KG1 (cell line): ENCODE results near the gene TBC1D21.
A peak's percentile ranks its signal among the peaks of the same experiment; 100 is the strongest.

ENCODE experiments used
- DNase-seq: peaks from one replicate; lab custom pipeline; 2025; lab: John Stamatoyannopoulos, UW

Gene TBC1D21

DNA sequence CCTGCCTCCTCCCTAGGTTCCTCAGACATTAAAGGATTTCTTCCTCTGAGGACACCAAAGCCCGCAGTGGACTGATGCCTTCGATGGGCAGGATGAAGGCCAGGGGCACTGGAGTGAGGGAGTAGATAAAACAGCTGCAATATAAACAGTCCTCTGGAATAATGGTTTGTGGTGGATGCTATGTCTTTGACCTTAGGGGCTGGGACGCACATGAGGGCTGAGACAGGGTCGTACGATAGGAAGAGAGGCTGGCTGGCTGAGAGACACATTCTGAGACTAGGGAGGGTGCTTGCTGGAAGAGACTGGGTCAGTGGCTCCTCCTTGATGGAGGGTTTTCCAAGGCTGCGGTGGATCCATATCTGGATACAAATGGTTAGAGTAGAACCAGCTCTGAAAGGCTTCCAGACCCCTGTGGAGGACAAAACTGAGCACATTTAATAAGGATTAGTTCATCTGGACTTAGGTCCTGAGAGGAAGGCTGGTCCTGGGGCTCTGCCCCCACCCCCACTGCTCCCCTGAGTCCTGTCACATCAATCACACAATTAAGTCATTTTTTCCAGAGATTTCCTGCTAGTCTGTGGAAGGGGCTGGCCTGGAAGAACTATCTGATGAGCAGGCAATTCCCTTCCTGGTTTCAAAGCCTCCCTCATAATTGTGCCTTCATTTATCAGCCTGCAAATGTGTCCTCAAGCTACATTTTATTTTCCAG, 15.8 kb downstream of the TBC1D21 start:
- no peak for DNase-seq

DNA sequence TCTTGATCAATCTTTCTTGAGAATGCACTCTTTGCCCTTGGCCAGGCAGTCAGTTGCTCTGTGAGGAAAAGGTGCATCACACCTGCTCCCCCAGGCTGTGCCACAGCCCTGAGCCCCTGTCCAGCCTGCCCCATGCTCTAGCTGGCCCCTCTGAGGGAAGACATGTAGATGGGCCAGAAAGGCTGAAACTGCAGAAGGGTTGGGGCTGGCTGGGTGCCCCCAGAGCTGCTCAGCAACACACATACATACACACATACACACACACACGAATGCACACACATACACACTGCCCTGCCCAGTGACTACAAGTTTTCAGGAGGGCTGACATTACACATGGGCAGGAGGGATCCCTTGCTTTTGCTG, 16.4 kb downstream of the TBC1D21 start:
- DNase-seq: no peak

DNA sequence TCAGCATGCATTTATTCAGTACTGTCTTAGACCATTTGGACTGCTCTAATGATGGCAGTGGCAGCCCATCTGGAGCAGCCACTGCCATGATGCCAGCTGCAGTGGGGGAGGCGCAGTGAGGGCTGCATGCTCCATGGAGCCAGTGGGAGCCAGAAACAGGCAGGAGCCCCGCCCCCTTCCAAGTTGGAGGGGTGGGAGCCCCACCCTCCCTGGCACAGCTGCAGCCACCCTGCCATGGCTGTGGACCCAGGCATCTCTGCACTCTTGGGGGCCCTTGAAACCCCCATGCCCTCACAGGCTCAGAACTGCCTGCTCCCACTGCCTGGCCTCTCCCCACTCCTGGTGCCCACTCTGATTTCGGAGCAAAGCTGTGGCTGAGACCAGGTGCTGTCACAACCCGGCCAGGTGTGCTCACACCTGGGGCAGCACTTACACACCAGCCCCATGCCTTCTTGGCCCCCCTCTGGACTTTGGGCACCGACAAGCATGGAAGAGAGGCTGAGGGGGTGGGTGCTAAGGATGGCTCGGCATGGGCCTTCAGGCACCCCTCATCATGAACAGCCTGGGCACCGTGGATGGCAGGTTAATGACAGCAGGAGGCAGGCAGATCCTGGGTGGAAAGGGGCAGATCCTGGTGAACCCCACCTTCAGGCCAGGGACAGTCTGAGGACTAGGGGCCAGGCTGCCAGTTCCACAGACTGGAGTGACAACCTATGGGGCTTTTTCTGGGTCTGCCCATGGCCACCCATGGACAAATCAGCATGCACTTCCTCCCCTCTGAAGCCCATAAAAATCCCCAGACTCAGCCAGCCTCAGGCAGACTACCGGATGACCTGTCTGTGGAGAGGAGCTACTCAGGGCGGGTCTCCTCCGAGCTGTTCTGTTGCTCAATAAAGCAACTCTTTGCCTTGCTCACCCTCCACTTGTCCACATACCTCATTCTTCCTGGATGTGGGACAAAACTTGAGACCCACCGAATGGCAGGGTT, 18.3 kb downstream of the TBC1D21 start:
- no peak for DNase-seq

DNA sequence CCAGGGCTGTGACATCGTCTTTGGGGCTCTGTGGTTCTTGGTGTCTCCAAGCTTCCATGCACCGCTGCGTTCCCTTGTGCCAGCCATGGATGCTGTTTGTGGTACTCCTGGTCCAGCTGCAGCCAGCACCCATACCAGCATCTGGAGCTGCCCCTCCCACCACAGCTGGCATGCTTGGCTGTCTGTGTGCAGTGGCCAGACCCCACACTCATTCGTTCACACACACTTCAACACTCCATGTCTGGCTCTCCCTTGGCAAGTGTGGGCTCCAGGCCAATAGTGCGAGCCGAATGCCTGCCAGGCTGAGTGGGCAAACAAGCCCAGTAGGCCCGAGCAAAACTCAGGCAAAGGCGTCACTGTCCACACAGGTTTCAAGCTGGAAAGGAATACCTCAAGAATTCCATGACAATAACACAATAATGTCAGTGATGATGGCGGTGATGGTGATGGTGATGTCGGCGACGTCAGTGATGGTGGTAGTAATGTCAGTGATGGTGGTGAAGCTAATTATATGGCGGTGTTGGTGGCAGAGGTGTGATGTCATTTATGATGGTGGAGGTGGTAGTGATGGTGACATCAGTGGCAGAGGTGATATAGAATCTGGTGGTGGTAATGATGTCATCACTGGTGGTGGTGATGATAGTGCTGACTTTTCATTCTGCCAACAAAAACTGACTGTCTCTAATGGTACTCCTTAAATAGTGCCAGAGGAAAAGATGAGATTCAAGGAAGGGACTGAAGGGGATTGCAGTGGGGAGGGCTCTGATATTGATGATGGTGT, 19.3 kb downstream of the TBC1D21 start:
- DNase-seq: no peak

DNA sequence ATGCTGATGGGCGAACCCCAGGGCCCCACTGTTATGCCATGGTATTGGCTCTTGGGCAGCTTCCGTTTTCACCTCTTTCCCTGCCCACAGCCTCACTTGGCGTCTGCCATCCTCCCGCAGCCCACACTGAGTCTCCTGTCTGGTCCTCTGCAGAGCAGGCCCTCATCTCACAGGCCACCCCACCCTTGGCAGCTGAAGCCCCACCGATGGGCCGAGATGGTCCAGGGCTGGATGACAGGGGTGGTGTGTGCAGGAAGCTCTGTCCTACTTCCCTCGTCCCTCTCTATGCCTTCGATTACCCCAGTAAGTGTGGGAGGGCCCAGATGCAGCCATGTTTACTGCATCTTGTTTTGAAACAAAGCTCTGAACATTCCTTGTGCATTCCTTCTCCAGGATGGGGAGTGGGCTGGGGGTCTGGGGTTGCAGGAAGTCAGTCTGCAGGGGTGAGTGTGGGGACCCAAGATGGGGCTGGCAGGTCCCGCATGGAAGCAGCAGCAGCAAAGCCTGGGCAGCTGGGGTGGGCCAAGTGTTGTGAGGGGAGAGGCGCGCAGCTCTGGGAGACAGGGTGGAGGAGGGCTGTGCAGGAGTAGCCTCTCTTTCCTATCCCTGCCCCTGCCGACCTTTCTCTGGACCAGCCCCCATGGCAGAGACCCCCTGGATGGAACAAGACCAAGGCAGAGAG, 20.9 kb downstream of the TBC1D21 start:
- DNase-seq: no peak

DNA sequence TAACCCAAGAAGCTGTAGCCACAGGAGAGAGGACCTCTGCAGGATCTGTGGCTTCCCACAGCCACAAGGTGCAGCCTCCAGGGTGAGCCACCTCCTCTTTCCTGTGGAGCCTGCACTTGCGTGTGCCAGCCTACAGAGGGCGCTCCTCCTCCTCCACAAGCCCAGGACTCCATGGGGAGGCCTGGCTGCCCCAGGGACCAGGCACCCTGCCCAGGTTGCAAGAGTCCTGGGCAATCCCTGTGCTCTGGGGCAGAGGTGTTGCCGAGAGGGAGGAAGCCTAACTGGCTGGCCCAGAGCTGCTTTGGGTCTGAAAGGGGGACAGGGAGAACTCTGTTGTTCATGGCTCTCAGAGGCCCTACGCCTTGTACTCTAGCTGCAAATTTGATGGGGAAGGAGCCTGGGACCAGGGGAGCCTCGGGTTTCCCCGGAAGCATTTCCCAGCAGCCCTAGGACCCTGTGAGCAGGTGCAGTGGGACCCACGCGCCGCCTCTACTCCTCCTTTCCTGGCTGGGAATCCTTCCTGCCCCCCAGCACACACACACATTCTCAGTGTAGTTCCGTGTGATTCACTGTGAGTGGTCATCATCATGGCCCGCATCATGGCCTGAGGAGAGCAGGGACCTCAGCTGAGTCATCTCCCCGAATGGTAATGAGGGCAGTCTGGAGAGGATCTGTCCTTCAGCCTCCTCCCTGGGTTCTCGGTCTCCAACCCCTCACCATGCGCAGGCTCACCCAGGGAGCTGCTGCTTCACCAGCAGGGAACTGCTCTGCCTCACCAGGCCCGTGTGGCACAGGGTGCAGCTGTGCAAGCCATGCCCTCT, 24.3 kb downstream of the TBC1D21 start:
- DNase-seq: no peak

DNA sequence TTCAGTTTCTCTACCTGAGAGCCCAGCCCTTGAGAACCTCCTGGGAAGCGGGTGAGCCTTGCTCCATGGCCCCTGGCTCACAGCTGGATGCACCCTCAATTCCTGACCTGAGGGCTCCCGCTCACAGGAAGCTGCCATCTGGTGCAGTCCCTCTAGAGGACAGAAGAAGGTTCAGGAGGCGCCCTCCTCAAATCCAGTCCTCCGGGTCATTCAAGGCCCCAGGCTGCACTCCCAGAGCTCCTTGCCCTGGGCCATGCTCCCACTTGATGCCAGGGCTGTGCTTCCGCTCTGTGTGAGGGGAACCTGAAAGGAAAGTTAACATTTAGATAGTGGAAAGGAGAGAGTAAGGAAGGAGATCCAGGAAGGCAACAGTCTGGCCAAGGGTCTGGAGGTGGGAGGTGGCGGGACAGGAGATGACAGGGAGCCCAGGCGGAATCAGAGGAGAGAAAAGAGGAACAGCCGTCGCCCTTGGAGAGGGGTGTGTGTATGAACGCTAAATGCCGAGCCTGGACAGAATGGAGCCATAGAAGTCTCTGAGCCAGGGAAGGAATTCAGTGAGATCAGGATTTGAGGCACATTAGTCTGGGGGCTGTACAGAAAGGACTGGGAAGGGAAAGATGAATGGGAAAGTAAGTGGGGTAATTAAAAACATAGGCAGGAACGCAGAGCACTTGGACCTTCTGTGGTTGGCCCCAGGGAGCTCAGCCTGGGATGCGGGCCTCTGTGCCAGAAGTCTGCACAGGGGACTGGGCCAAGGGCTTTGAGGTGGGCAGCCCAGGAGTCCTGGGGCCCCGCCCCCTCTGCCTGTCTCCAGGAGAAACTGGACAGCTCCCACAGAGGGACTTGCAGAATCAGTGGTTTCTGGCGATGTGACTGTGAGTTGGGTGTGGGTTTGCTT, 26.1 kb downstream of the TBC1D21 start:
- no peak for DNase-seq

DNA sequence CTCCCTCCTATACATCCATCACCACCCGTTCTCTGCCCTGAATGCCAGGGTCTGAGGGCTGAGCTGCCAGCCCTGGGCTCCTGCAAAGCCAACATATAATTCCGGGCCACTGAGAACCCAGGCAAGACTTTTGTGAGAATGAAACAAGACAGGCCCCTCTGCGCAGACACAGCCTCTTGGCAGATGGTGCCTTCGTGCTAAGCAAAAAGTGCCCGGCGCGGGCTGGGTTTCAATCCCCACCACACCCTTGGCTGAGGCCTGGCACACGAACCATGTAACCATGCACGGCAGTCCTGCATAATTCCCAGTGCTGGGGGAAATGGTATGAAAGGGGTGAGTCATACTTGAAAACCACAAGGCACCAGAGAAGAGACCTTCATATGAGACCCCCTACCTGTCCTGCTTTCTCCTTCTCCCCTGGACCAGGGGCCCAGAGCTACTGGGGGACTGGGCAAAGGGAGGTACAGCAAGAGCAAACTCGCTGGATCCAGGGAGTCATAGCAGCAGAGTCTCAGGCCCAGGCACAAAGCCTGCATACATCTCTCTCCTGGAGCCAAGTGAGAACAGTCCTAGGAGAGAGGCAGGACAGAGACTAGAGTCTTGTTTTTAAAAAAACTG, 26.8 kb downstream of the TBC1D21 start:
- DNase-seq: no peak

DNA sequence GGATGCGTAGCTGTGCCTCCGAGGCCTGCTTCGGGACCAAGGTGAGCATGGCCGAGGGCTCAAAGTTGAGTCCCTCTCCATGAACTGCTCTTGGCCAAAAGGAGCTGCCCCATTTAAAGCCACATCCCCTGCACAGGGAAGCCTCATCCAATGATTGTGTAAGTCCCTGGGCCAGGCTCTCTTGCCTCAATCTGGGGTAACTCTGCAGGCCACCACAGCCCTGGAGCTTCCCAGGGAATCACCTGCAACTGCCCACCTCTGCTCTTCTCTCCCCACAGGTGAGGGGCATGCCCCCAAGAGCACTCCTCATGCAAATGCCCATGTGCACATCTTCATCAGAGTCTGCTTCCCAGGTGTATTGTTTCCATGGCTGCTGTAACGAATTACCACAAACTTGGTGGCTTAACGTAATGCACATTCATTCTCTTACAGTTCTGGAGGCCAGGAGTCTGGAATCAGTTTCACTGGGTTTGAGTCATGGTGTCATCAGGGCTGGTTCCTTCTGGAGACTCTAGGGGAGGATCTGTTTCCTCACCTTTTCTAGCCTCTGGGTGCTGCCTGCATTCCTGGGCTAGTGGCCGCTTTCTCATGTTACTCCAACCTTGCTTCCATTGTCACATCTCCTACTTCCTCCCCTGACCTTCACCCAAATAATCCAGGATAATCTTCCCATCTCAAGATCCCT, 27.9 kb downstream of the TBC1D21 start:
- no peak for DNase-seq

DNA sequence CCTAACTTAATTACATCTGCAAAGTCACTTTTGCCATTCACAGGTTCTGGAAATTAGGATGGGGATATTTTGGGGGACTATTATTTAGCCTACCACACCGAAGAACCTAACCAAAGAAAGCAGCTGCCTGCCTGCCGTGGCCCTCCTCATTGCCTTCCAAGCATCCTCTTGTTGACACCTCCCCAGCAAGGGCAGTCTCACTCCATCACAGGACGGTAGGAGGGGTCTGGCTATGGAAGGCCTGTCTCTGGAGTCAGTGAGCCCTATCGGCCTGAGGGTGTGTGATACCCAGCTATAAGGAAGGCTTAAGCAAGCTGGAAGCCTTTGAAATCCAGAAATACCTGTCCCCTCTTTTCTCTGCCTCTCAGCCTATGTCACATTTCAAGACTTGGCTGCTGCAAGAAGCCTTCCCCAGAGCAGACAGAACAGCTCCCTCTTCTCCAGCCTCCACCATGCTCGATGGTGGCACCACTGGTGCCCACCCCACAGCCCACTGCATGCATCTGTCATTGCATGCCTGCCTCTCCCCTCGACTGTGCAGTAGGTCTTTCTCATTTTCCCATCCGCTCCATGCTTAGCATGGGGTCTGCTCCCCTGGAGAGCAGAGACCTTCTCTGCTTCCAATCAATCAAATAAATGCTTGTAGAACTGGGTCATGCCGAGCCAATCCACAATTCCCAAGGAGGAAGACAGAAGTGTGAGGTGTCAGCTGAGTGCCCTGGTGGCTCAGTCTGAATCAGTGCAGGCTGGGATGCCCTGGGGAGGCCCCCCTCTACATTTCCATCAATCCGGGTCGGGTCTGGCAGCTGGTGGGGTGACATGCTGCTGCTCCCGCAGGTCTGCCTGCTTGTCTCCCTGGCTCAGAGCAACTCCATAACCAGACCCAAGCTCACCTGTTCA, 29.0 kb downstream of the TBC1D21 start:
- DNase-seq: no peak

DNA sequence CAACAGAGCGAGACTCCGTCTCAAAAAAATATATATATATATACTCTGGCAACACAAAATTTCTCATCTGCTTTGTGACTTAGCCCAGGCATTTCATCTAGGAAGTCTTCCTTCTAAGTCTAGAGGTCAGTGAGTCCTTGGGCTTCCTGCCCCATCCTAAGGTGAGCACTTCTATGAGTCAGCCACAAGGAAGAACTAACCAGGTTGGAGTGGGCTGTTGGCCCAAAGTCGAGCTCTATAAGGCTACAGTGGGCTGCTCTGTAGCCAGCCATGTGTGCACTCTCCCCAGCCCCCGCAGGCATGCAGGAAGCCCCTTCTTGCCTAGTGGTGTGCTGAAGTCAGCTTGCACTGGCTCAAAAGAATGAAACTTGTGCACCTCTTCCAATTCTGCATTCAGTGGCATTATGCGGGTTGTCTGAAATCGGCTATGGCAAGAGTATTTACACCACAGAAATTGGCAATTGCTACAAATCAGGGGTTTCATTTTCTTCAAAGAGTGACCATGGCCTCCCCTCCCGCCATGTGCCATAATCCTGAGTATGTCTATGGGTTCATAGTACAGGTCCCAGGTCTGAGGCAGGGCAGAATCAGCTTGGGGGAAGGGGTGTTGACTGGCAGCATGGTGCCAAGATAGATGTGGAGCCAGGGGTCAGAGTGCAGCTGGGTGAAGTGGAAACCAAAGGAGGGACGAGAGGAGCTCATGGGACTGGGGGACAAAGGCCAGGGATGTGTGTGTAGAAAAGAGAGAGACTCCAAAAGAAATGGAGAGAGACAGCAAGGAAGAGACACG, 30.9 kb downstream of the TBC1D21 start:
- no peak for DNase-seq

DNA sequence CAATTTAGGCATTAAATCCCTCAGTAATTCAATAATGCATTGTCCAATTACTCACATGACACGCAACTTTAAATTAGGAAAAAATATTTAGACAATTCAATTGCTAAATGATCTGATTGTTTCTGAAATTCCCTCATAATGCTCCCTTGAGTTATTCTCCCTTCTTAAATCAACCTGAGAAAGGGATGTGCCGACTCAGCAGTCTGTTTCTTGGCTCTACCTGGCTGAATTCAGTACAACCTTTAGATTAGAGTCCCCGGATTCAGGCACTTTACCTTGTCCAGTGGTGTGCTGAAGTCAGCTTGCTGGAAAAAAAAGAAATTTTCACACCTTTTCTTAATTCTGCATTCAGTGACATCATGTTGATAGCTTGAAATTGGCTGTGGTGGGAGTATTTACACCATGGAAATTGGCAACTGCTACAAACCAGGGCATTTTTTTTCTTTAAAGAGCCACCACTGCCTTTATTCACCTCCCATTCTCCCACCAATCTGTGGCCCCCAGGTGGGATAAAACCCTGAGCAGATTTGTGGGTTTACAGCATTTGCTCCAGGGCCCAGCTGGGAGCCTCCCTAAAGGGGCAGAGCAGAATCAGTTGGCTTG, 32.0 kb downstream of the TBC1D21 start:
- no peak for DNase-seq

DNA sequence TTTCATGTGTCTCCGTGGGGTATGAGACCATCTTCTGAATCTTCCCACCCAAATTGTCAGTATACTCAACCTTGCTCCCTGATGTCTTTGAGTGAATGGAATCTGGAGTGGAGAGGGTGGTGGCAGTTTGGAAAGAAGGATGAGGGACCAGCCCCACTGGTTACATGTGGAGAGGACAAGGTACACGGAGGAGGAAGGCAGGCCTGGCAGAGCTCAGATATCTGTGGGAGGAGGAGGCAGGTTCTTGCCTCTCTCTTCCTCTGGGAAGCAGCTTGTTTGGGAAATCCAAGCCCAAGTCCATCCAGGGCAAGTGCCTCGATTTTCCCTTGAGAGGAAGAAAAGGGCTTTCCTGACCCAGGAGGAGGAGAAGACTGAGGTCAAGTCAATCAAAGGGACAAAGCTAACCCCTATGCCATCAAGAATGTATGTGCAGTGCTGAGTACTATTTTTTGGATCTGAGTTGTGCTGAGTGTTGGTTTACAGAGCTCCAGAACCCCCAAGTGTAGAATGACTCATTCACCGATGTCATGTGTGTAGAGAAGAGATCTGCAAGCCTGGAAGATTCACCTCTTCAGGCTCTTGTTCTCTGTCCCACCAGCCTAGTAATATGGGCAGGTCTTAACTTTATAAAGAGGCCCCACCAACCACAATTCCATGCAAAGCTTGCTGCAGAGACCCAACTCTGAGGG, 33.1 kb downstream of the TBC1D21 start:
- DNase-seq: no peak

DNA sequence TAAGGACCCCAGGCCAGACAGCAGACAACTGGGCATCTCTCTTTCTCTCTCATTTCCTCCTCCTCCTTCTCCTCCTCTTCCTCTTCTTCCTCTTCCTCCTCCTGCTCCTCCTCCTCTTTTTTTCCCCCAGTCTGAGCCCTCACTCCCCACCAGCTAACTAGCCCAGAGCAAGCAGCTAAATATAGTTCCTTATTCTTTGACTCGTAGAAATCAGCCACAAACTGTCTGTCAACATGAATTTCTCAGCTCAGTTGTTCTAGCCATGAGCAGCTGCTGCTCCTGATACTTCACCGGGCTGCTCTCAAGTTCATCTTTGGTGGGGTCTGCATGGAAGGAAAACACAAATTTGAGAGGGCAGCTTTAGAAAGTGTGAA, 33.7 kb downstream of the TBC1D21 start:
- DNase-seq: peak; percentile 28

DNA sequence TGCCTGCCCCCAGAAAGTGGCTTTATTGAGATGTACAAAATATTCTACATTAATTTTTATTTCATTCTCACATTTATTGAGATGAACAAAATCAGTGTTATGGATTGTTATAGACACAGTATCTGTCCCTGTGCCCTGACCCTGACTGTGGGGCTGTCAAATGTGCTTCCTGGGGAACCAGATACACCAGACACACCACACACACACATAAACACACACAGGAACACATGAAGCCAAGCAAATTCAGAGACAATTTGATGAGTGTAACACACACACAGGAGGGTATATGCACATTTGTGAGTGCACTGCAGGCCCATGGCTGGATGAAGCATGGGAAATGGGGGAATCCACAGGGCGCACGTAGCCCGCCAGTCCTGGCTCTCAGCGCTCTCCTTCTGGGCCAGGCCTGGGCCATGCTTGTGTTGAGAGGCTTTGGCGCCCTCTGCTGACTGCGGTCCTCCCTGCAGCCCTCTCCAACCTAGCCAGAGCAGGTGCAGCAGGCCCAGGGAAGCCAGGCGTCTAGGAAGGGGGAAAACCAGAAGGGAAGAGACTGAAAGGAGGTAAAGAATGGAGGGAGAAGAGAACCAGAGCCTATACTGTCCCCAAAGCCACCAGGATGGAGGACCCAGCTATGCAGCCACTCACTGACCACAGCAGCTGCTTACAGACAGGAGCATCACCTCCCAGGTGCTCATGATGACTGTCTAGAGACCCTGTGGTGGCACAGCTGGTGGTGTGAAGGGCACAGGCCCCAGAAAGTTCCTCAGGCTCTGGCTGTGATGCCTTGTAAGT, 34.9 kb downstream of the TBC1D21 start:
- no peak for DNase-seq

DNA sequence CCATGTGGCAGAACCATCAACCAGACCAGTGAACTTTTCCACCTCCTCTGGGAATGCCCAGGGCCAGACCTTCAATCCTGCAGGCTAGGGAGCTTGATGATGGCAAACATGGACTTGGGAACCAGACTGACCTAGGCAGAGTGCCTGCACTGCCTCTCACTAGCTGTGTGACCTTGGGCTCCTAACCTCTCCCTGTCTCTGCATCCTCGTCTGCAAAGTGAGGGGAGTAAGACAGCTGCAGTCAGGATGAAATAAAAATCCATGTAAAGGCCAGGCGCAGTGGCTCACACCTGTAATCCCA, 35.4 kb downstream of the TBC1D21 start:
- DNase-seq: no peak
